GM18511 (cell line): ENCODE data around the gene TNFRSF8.
A peak's percentile ranks its signal among the peaks of the same experiment; 100 is the strongest.
"Not testable (repeated sequence)": the region's sequence is repeated elsewhere in the genome, so short reads cannot be mapped to it uniquely, and the experiment has no call there.

Source experiments
- ATAC-seq: cut with Tn5 transposase; IDR thresholded peaks from one replicate; pipeline ENCODE4 v1.9.1; 2021; ENCODE audit warnings: mild to moderate bottlenecking, moderate library complexity; ENCODE audit not compliant: unreplicated experiment

TNFRSF8 gene

GRCh38 chr1:12083766-12084165 lies 20.7 kb downstream of the TNFRSF8 start:
- ATAC-seq = no peak

- ATAC-seq = no peak
Observed at GRCh38 chr1:12085643-12086260, 22.6 kb downstream of the TNFRSF8 start.

- peak; percentile 61 for ATAC-seq
Observed at GRCh38 chr1:12087797-12088314, 24.8 kb downstream of the TNFRSF8 start.

- no peak for ATAC-seq
Observed at GRCh38 chr1:12088607-12089006, 25.5 kb downstream of the TNFRSF8 start.

- ATAC-seq = no peak
Observed at GRCh38 chr1:12090326-12090725, 27.2 kb downstream of the TNFRSF8 start.

GRCh38 chr1:12091191-12091590 lies 28.1 kb downstream of the TNFRSF8 start:
- no peak for ATAC-seq

- no peak for ATAC-seq
Observed at GRCh38 chr1:12094180-12094579, 31.1 kb downstream of the TNFRSF8 start.

GRCh38 chr1:12095452-12096263 lies 32.6 kb downstream of the TNFRSF8 start:
- no peak for ATAC-seq

- no peak for ATAC-seq
Observed at GRCh38 chr1:12096615-12097014, 33.5 kb downstream of the TNFRSF8 start.

GRCh38 chr1:12097321-12097720 lies 34.2 kb downstream of the TNFRSF8 start:
- ATAC-seq = no peak

GRCh38 chr1:12098786-12099185 lies 35.7 kb downstream of the TNFRSF8 start:
- ATAC-seq = no peak

GRCh38 chr1:12099610-12100009 lies 36.5 kb downstream of the TNFRSF8 start:
- ATAC-seq = no peak

GRCh38 chr1:12100071-12100470 lies 37.0 kb downstream of the TNFRSF8 start:
- no peak for ATAC-seq

GRCh38 chr1:12101120-12101519 lies 38.0 kb downstream of the TNFRSF8 start:
- ATAC-seq = not testable (repeated sequence)

GRCh38 chr1:12102066-12102465 lies 39.0 kb downstream of the TNFRSF8 start:
- ATAC-seq = no peak

- ATAC-seq = no peak
Observed at GRCh38 chr1:12104417-12104816, 41.3 kb downstream of the TNFRSF8 start.

- no peak for ATAC-seq
Observed at GRCh38 chr1:12106153-12106552, 43.0 kb downstream of the TNFRSF8 start.

GRCh38 chr1:12106861-12107260 lies 43.8 kb downstream of the TNFRSF8 start:
- not testable (repeated sequence) for ATAC-seq

GRCh38 chr1:12107718-12108117 lies 44.6 kb downstream of the TNFRSF8 start:
- ATAC-seq = no peak

- no peak for ATAC-seq
Observed at GRCh38 chr1:12109901-12110300, 46.8 kb downstream of the TNFRSF8 start.

- ATAC-seq = no peak
Observed at GRCh38 chr1:12111741-12112140, 48.6 kb downstream of the TNFRSF8 start.

GRCh38 chr1:12112711-12113161 lies 49.6 kb downstream of the TNFRSF8 start:
- ATAC-seq = no peak
